NCI-H2029 (cell line): ENCODE data around the gene FBXO44.
"Not testable (repeated sequence)": the region's sequence is repeated elsewhere in the genome, so short reads cannot be mapped to it uniquely, and the experiment has no call there.

ENCODE experiments used
- DNase-seq: peaks from one replicate; lab custom pipeline; 2025; lab: John Stamatoyannopoulos, UW

The FBXO44 gene

GRCh38 chr1:11640101-11640500, 14.6 kb upstream of the FBXO44 start:
- DNase-seq: no peak

GRCh38 chr1:11640944-11641343, 13.7 kb upstream of the FBXO44 start:
- DNase-seq: no peak

- no peak for DNase-seq
Measured at GRCh38 chr1:11641776-11642305, 12.8 kb upstream of the FBXO44 start.

- not testable (repeated sequence) for DNase-seq
Measured at GRCh38 chr1:11642418-11643017, 12.2 kb upstream of the FBXO44 start.

GRCh38 chr1:11643782-11644181, 10.9 kb upstream of the FBXO44 start:
- DNase-seq: no peak

- DNase-seq: no peak
Measured at GRCh38 chr1:11645270-11645669, 9.4 kb upstream of the FBXO44 start.

- DNase-seq: peak; percentile 69
Measured at GRCh38 chr1:11645670-11646265, 8.9 kb upstream of the FBXO44 start.

- no peak for DNase-seq
Measured at GRCh38 chr1:11646317-11646716, 8.4 kb upstream of the FBXO44 start.

GRCh38 chr1:11647333-11647732, 7.3 kb upstream of the FBXO44 start:
- DNase-seq: no peak

- DNase-seq: no peak
Measured at GRCh38 chr1:11648039-11648438, 6.6 kb upstream of the FBXO44 start.

GRCh38 chr1:11648732-11649158, 5.9 kb upstream of the FBXO44 start:
- peak; percentile 13 for DNase-seq

GRCh38 chr1:11649237-11649623, 5.4 kb upstream of the FBXO44 start:
- DNase-seq: no peak

GRCh38 chr1:11649624-11650330, 4.9 kb upstream of the FBXO44 start:
- DNase-seq: no peak

GRCh38 chr1:11650331-11650991, 4.2 kb upstream of the FBXO44 start:
- peak; percentile 64 for DNase-seq

GRCh38 chr1:11651017-11651416, 3.7 kb upstream of the FBXO44 start:
- no peak for DNase-seq

GRCh38 chr1:11652203-11652780, 2.4 kb upstream of the FBXO44 start:
- no peak for DNase-seq

GRCh38 chr1:11653101-11653860, 1.4 kb upstream of the FBXO44 start:
- no peak for DNase-seq

GRCh38 chr1:11653861-11654136, 878 bp upstream of the FBXO44 start:
- DNase-seq: no peak

- no peak for DNase-seq
Measured at GRCh38 chr1:11654939-11655808, 497 bp downstream of the FBXO44 start.

- DNase-seq: no peak
Measured at GRCh38 chr1:11657654-11658053, 3.0 kb downstream of the FBXO44 start.

- DNase-seq: no peak
Measured at GRCh38 chr1:11658542-11658941, 3.9 kb downstream of the FBXO44 start.
